ENCODE data around the gene GPATCH3. TPM values are rescaled to one million over a fixed set of nuclear protein-coding genes. Genes with fewer than 3 reads are reported as not detected.

GPATCH3 gene
- total and polyA plus RNA-seq, 2 of the 8 experiments (the other 6 are each of a cell fraction or from before 2014, with no cell fraction given): 7.9 to 17.4 TPM

DNA sequence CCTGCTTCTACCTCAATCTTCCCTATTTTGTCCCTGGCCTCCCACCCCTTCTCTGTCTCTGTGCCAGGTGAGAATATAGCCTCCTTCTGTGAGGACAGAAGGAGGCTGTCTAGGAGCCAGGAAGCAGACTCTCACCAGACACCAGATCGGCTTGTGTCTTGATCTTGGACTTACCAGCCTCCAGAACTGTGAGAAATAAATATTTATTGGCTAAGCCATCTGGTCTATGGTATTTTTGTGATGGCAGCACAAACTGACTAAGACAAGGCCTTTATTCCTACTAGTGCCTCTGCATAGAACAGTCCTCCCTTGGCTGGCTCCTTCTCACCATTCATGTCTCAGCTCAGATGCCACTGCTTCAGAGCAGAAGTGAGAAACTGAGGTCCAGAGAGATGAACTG lies 12.0 kb downstream of the GPATCH3 start (continued):
- TF ChIP-seq, protein P1, sequence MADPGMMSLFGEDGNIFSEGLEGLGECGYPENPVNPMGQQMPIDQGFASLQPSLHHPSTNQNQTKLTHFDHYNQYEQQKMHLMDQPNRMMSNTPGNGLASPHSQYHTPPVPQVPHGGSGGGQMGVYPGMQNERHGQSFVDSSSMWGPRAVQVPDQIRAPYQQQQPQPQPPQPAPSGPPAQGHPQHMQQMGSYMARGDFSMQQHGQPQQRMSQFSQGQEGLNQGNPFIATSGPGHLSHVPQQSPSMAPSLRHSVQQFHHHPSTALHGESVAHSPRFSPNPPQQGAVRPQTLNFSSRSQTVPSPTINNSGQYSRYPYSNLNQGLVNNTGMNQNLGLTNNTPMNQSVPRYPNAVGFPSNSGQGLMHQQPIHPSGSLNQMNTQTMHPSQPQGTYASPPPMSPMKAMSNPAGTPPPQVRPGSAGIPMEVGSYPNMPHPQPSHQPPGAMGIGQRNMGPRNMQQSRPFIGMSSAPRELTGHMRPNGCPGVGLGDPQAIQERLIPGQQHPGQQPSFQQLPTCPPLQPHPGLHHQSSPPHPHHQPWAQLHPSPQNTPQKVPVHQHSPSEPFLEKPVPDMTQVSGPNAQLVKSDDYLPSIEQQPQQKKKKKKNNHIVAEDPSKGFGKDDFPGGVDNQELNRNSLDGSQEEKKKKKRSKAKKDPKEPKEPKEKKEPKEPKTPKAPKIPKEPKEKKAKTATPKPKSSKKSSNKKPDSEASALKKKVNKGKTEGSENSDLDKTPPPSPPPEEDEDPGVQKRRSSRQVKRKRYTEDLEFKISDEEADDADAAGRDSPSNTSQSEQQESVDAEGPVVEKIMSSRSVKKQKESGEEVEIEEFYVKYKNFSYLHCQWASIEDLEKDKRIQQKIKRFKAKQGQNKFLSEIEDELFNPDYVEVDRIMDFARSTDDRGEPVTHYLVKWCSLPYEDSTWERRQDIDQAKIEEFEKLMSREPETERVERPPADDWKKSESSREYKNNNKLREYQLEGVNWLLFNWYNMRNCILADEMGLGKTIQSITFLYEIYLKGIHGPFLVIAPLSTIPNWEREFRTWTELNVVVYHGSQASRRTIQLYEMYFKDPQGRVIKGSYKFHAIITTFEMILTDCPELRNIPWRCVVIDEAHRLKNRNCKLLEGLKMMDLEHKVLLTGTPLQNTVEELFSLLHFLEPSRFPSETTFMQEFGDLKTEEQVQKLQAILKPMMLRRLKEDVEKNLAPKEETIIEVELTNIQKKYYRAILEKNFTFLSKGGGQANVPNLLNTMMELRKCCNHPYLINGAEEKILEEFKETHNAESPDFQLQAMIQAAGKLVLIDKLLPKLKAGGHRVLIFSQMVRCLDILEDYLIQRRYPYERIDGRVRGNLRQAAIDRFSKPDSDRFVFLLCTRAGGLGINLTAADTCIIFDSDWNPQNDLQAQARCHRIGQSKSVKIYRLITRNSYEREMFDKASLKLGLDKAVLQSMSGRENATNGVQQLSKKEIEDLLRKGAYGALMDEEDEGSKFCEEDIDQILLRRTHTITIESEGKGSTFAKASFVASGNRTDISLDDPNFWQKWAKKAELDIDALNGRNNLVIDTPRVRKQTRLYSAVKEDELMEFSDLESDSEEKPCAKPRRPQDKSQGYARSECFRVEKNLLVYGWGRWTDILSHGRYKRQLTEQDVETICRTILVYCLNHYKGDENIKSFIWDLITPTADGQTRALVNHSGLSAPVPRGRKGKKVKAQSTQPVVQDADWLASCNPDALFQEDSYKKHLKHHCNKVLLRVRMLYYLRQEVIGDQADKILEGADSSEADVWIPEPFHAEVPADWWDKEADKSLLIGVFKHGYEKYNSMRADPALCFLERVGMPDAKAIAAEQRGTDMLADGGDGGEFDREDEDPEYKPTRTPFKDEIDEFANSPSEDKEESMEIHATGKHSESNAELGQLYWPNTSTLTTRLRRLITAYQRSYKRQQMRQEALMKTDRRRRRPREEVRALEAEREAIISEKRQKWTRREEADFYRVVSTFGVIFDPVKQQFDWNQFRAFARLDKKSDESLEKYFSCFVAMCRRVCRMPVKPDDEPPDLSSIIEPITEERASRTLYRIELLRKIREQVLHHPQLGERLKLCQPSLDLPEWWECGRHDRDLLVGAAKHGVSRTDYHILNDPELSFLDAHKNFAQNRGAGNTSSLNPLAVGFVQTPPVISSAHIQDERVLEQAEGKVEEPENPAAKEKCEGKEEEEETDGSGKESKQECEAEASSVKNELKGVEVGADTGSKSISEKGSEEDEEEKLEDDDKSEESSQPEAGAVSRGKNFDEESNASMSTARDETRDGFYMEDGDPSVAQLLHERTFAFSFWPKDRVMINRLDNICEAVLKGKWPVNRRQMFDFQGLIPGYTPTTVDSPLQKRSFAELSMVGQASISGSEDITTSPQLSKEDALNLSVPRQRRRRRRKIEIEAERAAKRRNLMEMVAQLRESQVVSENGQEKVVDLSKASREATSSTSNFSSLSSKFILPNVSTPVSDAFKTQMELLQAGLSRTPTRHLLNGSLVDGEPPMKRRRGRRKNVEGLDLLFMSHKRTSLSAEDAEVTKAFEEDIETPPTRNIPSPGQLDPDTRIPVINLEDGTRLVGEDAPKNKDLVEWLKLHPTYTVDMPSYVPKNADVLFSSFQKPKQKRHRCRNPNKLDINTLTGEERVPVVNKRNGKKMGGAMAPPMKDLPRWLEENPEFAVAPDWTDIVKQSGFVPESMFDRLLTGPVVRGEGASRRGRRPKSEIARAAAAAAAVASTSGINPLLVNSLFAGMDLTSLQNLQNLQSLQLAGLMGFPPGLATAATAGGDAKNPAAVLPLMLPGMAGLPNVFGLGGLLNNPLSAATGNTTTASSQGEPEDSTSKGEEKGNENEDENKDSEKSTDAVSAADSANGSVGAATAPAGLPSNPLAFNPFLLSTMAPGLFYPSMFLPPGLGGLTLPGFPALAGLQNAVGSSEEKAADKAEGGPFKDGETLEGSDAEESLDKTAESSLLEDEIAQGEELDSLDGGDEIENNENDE (IDR thresholded peaks at IDR 0.05; ENCODE audit: insufficient replicate concordance, low read length): no peak
- TF ChIP-seq SAP30 (IDR thresholded peaks at IDR 0.05; ENCODE audit: insufficient read depth, insufficient replicate concordance, low read length) (no peak), ASH2L (IDR thresholded peaks at IDR 0.05; ENCODE audit: low read length) (no peak), SRF (IDR thresholded peaks at IDR 0.05; ENCODE audit: low read depth, low read length) (no peak), GTF2F1 (IDR thresholded peaks at IDR 0.05; ENCODE audit: borderline replicate concordance, low read depth, low read length) (no peak), BACH1 (IDR thresholded peaks at IDR 0.05; ENCODE audit: low read length) (no peak), PHF8 (conservative IDR thresholded peaks at IDR 0.05; ENCODE audit: low read depth, low read length) (no peak)

Data from H1 (cell line).